Endometrial microvascular endothelial cells (primary cell): ENCODE measurements around the gene CDH4. TPM values are rescaled to one million over a fixed set of nuclear protein-coding genes. Genes with fewer than 3 reads are reported as not detected.

Experiments used
- in situ Hi-C: cut with HindIII; loops from 2 replicates; pipeline ENCODE4 v1.10.0; 2017; ENCODE audit warnings: low sequenced_read_pairs, low pct_unique_long_range_greater_than_20kb; ENCODE audit errors: inconsistent ontology term
- total RNA-seq: library from RNA; depleted of rRNA; stranded (reverse); fragments of >200 nt; gene quantifications from one replicate; pipeline ENCODE4 v1.2.3, GENCODE V29; 2015; ENCODE audit errors: inconsistent ontology term

Gene CDH4
- total RNA-seq, 1 donor from 2014 or later = 31.2 TPM

DNA sequence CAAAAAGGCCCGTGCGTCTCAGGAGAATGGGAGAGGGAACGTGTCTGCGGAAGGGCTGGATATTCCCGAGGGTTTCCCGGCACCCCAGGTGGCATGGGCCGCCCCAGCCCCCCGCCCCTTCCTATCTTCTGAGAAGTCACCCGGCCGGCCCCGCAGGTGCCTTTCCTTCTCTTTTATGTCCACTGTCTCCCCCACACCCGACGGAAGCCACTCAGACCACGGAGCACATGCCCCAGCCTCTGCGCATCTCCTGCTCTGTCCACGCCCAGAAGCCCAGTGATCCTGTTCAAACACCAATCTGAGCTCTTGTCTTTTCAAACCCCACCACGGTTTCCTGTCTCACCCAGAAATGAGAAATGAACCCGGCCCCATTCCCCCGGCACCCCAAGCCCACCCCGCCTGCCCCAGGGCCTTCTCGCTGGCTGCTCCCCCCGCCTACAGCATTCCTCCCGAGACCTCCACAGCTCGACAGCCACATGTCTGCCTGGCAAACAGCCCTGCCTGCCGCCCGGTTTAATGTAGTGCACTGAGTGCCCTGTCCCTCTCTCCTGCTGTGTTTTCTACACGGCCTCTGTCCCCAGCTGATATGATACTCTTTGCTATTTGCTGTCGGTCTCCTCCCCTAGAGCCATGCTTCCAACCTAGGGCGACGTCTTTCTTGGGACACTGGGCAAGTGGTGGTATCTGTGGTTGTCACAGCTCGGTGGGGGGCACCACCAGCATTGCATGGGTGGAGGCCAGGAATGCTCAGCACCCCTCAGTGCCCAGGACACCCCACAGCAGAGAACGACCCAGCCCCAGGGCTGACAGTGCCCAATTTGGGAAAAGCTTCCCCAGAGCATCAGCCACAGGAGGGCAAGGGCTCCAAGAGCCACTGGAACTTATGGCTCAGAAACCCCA is 630.9 kb downstream of the CDH4 start:
- in situ Hi-C loops = no loop called here

DNA sequence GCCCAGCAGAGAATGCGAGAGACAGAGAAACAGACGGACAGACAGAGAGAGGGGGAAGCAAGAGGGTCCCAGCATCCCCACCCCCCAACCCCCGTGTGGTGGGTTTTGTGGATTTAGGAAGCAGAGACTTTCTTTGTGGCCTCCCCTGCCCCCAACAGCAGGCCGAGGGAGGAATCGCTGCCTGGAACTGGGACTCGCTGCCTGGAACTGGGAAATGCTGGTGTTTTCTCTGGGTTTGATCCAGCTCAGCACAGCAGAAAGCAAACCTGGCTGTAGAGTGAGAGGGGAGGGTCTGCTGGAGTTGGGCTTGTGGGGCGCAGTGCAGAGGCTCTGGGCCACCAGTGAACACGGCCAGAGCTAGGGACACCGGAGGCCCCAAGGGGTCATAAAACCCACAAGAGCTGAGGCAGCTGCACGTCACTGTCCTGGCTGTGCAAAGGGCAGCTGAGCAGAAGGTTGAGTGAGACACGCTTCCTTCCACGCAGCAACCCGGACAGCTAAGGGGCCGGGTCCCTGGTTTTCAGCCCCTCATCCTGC is 631.9 kb downstream of the CDH4 start:
- in situ Hi-C loops = no loop called here

DNA sequence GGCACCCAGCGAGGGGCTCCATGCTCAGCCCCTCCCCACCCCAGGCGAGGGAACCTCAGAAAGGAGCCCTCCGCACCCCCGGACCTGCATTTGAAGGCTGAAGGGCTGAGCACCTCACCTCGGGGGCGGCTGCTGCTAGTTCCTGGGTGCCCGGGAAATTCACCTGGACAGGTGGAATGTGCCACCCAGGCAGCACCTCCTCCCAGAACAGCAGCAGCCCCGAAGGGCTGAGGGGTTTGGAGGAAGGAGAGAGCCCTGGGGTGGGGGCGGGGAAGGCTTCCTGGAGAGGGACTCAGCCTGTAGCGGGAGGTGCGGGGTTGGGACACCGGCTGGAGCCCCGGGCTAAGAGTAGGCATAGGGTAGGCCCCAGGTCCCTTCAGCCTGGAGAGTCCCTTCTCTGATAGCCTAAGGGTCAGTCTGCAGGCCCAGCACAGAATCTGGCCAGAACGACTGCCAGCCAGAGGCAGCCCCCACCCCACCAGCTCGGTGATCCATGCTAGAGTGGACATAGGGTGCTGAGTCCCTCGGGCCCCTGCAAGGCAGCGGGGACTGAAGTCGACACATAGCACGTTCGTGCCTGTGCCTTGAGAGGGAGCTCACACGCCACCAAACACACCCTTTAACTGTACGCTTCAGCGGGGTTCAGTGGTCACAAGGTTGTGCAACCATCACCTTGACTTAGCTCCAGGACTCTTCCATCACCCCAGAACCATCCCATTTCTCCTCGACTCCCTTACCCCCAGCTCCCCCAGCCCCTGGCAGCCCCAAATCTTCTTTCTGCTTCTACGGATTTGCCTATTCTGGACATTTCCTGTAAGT is 632.7 kb downstream of the CDH4 start:
- in situ Hi-C loops = no loop called here

DNA sequence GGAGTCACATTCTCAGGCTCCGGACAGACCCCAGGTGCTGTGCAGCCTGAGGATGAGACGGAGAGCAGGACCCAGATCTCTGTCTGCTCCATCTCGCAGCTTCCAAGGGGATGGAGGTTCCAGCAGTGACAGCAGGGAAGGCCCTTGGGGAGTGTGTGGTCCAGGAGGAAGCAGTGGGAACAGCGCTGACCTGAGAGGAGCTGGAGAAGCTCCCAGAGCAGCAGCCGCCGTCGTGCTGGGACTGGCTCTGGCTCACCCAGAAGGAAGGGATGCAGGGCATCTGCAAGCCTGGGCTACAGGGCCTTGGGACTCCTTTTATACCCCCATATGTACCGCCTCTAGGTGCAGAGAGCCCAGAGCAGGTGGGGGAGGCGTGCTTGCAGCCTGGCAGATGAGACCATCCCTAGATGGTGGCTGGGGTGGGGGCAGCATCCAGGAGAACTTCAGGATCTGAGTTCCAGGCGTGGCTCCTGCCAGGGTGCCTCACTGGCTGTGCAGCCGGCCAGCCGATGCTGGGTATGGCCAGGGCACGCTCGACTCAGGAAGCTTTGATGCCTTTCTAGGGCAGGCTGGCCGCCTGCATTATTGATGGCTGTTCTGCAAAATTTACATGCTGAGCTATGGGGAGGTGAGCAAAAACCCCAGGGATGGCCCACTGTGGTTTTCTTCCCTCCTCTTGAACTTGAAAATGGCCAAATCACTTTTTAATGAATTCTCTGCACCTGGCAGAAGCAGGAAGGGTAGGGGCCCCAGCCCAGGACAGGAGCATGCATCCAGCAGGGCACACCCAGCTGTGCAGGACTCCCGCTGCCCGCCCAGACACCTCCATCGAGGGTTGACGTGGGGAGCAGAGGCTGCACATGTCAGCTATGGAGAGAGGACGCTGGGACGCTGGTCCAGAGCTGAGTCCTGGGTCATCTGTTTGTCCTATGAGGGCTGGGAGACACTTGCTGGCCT is 634.0 kb downstream of the CDH4 start:
- in situ Hi-C loops = no loop called here

DNA sequence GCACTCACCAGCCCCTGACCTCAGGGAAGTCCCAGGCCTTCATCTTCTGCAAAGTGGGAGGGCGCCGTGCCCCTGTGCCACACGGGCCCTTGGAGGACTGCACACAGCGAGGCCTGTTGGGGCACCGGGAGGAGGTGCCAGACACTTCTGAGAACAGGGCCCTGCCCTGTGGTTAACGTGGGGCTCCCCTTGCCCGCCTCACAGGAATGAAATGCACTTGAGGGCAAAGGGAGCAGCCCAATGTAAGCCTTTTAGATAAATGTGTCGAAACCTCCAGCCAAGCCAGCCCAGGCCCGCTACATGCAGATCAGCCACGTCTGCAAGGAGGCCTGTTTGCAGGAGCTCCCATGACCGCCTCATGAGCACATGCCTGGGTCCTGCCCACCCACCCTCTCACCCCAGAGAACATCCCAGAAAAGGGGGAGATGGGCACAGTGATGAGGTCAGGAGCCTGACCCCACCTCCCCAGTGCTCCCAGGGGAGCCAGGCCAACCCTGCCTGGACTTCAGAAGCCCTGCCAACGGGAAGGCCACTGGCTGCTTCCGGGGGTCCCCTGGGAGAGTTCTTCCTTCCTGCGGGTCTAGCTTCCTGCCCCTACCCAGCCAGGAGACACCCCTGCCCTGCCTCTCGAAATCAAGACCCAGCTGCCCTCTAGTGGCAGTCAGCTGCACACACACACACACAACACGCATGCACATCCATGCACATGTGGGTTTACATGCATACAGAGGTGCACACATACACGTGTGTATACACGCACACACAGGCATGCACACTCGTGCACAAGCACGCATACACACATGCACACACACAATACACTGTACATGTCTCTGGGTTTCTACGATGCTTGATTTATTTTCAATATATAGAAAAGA is 634.9 kb downstream of the CDH4 start:
- in situ Hi-C loops = no loop called here

DNA sequence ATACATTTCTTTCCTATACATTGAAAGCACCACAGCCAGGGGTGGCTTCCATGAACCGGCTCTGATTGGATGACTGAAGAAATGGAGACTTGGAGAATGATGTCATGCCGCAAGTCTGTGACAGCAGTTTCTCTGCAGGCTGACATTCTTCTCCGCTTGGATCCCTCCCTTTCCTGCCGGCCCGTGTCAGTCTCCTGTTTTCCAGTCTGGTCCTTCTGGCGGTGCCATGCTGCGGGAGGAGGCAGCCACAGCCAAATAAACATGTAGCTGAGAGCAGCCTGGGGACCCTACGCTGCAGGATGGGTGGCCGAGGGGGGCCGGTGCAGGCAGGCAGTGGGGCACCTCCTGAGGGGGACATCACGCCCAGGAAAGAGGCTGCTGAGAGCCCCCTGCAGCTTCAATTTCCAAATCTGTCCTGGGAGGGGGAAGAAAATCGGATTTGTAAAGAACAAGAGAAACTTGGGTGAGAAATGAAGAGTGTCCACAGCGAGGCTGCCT is 635.6 kb downstream of the CDH4 start:
- in situ Hi-C loops = no loop called here

DNA sequence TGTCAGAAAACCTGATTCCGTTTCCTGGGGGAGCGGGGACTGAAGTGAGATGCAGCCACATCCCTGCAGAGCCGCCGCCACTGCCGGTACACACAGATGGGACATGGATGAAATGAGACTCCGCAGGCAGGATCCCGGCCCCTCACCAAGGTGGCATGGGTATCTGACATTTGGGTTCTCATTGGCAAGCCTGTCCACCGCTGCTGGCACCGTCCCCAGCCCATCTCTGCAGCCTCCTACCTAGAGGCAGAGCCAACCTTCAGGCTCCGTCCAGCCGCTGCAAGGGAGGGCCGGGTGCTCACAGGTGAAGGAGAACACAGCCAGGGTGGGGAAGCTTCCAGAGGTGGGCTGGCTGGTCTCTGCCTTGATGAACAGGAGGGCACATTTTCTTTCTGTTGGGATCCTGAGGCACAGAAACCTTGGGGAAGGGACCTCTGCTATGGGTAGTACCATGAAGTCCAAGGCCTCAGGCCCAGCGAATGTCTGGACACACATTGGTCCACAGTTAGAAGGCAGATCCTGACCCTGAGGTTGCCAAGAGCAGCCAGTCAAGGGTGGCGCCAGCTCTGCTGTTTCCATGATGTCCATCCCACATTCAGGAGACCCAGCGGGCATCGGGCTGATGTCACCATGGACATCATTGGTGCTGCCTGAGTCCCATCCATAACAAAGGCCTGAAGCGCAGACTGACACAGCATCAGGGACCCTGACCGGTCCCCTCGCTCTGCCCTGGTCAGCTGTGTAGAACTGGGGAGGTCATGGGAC is 636.2 kb downstream of the CDH4 start:
- in situ Hi-C loops = no loop called here

DNA sequence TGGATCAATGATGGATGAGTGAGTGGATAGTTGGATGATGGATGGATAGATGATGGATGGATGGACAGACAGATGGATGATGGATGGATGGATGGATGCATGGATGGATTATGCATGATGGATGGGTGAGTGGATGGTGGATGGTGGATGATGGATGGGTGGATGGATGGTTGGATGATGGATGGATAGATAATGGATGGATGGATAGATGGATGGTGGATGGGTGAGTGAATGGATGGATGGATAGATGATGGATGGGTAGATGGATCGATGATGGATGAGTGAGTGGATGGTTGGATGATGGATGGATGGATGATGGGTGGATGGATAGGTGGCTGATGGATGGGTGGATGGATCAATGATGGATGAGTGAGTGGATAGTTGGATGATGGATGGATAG is 637.6 kb downstream of the CDH4 start:
- in situ Hi-C loops = no loop called here

DNA sequence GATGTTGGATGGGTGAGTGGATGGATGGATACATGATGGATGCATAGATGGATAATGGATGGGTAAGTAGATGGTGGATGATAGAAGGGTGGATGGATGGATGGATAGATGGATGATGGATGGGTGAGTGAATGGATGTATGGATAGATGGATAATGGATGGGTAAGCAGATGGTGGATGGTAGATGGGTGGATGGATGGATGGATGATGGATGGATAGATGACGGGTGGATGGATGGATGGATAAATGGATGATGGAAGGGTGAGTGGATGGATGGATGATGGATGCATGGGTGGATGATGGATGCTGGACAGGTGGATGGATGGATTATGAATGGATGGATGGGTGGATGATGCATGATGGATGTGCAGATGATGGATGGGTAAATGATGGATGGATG is 638.1 kb downstream of the CDH4 start:
- in situ Hi-C loops = no loop called here

DNA sequence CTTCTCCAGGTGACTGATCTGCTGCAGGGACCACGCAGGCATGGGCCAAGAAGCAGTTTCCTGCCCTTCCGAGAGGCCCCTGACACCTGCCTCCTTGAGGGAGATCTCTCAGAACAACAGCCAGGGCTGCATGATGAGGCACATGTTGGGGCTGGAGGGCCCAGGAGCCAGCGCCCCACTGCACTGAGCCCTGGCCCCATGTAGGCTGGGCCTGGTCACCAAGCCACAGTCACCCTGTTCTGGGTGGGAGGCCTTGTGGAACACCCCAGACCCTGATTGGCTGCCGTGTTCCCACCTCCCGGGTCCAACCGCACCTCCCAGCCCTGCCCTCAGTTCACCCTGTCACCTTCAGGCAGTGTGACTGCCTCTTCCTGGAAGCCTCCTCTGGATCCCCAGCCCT is 639.4 kb downstream of the CDH4 start:
- in situ Hi-C loops = no loop called here

DNA sequence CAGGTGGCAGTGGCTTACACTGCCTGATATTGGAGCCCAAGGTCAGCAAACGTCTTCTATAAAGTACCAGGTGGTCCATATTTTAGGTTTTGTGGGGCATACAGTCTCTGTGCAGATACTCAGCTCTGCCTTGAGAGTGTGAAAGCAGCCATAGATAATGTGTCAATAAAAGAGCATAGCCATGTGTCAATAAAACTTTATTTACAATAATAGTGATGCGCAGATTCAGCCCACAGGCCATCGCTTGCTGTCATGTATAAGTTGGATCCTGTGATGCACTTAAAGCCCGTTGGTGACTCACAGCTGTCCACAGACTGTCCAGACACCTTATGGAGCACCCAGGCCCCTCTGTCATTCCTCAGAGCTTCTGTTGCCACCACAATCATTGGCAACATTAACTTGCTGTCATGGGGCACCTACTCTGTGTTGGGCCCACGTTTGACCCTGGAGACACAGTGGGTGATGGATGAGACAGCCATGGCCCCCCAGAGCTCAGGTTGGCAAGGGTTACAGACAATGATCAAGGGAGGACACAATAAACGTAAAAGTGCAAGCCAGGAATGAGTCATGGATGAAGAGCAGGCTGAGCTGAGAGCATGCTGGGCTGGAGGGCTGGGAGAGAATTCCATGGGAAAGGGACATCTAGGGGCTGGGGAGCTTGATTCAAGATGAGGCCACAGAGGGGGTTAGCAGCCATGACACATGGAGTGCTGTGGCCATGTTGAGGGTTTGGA is 640.0 kb downstream of the CDH4 start:
- in situ Hi-C loops = no loop called here

DNA sequence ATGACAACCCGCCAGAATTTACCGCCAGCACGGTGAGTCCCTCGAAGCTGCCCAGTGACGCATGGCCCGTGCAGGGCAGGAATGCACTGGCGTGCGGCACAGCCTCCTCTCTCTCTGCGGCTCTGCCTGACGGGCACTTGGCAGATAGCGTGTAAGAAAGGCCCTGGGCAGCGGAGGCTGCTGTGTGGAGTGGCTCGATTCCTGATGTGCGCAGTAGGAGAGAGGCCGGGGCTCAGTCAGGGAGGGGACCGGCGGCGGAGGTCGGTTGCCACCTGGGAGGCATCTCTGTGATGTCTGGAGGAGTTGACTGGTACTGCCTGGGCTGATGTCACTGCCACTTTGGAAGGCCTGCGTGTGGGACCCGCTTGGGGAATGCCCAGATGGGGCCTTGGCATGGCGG is 643.0 kb downstream of the CDH4 start:
- in situ Hi-C loops = no loop called here

DNA sequence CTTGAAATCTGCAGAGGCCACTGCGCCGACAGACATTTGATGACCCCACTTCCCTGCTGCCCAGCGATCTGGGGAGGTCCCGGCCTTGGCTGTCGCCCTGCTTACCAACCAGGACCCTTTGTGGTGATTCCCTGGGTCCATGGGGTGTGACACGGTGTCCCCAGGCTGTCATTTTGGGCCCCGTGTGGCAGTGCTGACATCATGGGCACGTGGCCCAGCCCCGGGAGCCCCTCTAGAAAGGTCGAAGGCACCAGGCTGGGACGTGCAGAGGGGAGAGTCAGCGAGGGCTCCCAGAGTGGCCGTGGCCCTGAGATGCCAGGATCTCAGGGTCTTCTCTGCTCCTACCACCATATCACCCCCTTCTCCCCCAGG is 643.6 kb downstream of the CDH4 start:
- in situ Hi-C loops = no loop called here

DNA sequence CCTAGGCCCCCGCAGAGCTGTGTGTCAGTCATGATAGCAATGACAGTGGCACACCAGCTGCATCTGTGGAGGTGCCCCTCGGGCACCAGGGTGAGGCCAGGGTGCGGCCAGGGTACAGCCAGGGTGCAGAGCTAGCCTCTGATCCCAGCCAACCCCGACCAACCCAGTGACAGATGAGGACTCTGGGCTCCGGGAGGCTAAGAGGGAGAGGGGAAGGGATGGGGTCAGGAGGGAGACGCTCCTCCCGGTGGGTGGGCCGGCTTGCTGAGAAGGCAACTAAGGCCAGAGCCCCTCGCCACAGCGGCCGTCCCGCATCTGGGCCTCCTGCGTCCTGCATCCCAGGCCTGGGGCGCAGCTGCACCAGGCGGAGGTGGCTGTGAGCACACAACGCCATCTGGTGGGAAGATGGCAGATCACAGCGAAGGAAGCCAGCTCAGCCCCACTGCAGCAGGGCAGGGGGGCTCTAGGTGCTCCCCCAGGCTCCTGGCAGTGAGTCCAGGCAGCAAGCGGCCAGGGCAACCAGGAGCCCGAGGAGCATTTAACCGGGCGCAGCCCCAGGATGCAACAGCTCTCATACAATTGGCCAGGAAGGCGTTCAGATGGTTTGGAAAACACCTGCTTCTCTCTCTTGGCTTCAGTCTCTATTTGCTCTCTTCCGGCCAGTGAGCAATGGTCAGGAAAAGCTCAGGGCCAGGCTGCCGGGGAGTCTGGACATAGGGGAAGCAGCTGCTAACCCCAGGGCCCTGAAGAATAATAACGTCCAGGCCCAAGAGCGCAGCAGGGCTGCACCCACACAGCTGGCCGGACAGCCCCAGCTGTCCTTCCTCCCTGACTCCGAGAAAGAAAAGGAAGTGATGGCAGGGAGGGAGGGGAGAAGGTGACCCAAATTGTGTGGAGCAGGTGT is 644.2 kb downstream of the CDH4 start:
- in situ Hi-C loops = no loop called here

DNA sequence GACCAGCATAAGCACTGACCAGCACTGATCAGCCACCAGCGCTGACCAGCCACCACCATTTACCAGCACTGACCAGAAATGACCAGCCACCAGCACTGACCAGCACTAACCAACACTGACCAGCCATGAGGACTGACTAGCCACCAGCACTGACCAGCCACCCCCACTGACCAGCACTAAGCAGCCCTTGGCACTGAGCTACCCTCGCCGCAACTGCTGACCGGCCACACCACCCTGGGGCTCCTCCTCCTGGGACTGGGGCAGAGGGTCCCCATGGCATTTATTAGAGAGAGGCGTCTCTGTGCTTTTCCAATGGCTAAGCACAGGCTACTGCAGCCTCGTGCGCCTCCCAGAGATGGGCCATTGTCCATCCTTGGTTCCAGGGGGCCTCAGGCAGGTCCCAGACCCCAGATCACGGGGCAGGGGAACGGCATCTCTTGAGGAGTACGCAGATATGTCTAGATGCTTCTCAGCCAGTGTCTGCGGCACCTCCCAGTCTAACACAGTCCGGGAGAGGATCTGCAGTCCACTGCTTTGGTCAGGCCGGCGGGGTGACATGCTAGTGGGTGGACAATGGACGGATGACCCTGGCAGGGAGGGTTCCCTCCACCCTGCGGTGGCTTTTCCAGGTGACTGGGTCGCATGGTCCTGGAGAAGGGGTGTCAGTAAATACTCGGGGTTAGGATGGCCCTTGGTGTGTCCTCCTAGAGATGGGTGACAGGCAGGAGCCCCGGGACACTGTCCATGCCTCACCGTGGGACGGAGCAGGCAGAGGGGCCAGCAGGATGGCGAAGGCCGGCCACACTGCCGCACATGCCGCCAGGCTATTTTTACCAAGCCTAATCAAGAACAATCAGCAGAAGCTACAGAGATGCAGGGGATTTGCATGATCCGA is 645.6 kb downstream of the CDH4 start:
- in situ Hi-C loops = no loop called here
